HG03025 (cell line): ENCODE data around the gene SELENOM.
A peak's percentile ranks its signal among the peaks of the same experiment; 100 is the strongest.
"Not testable (repeated sequence)": the region's sequence is repeated elsewhere in the genome, so short reads cannot be mapped to it uniquely, and the experiment has no call there.

Experiments
- ATAC-seq: cut with Tn5 transposase; IDR thresholded peaks from one replicate; pipeline ENCODE4 v1.9.1; 2021; ENCODE audit warnings: mild to moderate bottlenecking, moderate library complexity; ENCODE audit not compliant: unreplicated experiment, low FRiP score

SELENOM gene

DNA sequence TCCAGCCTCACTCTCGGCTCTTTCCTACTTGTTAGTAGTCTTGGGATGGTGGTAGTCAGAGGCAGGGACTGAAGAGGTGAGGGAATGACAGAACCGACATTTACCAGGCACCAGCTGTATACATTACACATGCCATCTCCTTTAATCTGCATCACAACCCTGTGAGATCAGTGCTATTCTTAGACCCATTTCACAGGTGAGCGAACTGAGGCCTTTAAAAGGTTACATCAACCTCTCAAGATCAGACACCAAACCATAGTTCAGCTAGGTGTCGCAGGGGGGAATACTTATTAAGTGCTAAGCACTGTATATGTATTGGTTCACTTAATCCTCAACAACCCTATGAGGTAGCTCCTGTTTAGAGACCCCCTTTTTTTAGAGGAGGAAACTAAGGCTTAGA, 27.3 kb upstream of the SELENOM start:
- ATAC-seq = no peak

- no peak for ATAC-seq
Observed at GRCh38 chr22:31133911-31134310, 26.5 kb upstream of the SELENOM start.

DNA sequence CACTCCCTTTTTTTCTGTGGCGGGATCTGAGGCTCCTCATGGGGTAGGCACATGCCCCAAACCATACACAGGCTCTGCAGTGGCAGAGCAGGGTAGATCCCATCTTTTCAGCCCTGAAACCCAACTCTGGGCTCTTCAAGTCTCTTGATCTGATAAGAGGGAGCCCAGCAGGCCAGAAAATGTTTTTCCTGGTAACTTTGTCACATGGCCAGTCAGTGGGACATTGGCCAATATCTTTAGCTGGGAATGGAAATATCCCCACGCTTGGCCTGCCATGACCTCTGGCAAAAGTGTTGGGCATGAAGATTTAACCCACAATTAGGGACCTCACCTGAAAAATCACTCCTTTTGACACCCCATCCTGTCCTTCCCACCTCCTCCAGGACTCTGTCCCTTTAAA, 23.5 kb upstream of the SELENOM start:
- ATAC-seq = no peak

DNA sequence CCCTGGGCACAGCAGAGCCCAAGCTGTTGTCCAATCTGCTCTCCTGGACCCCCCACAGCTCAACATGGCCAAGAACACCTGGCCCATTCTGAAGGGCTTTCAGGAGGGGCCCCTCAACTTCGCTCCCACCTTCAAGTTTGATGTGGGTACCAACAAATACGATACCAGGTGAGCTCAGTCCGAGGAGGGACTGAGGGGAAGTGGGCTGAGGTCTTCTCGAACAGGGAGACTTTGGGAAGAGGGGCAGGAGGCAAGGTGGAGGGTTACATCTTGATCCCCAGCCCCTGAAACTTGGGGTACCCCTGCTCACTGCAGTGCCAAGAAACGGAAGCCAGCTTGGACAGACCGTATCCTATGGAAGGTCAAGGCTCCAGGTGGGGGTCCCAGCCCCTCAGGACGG, 20.8 kb upstream of the SELENOM start:
- ATAC-seq = no peak

- ATAC-seq = no peak
Observed at GRCh38 chr22:31127181-31127772, 19.9 kb upstream of the SELENOM start.

DNA sequence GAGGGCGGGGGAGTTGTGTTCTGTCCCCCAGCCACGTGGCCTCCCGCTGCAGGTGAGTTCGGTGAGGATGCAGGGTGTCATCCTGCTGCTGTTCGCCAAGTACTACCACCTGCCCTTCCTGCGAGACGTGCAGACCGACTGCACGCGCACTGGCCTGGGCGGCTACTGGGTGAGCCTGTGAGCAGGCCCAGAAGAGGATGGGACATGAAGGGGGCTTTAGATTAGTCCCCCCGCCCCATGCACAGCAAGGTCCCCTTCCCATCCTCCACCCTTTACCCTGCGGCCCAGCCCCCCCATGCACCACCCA, 19.5 kb upstream of the SELENOM start:
- no peak for ATAC-seq

DNA sequence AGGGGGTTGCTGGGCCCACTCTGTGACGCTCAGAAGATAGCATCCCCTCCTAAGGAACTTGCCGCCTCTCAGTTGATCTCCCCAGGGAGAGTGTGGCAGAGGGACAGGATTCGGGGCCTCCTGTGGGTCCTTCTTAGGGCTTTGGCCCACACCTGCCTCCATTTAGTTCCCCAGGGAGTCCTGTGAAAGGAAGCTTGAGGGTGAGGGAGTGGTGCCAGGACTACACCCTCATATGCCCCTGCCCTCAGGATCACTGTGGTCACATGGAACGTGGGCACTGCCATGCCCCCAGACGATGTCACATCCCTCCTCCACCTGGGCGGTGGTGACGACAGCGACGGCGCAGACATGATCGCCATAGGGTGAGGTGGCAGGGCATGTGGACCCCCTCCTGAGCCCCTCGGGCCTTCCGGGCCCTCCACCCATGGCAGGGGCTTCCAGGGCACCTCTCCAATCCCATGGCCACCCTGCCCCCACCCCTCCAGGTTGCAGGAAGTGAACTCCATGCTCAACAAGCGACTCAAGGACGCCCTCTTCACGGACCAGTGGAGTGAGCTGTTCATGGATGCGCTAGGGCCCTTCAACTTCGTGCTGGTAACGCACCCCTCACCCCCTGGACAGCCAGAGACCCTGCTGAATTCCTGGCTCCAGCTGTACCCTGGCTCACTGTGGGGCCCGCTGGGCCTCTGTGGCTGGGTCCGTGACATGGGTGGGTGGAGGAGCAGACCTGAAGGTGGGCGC, 18.9 kb upstream of the SELENOM start:
- no peak for ATAC-seq

GRCh38 chr22:31125521-31126117, 18.3 kb upstream of the SELENOM start:
- ATAC-seq = no peak

GRCh38 chr22:31124811-31125465, 17.6 kb upstream of the SELENOM start:
- ATAC-seq = no peak

GRCh38 chr22:31124290-31124689, 16.9 kb upstream of the SELENOM start:
- no peak for ATAC-seq

- ATAC-seq = no peak
Observed at GRCh38 chr22:31123292-31123602, 15.9 kb upstream of the SELENOM start.

DNA sequence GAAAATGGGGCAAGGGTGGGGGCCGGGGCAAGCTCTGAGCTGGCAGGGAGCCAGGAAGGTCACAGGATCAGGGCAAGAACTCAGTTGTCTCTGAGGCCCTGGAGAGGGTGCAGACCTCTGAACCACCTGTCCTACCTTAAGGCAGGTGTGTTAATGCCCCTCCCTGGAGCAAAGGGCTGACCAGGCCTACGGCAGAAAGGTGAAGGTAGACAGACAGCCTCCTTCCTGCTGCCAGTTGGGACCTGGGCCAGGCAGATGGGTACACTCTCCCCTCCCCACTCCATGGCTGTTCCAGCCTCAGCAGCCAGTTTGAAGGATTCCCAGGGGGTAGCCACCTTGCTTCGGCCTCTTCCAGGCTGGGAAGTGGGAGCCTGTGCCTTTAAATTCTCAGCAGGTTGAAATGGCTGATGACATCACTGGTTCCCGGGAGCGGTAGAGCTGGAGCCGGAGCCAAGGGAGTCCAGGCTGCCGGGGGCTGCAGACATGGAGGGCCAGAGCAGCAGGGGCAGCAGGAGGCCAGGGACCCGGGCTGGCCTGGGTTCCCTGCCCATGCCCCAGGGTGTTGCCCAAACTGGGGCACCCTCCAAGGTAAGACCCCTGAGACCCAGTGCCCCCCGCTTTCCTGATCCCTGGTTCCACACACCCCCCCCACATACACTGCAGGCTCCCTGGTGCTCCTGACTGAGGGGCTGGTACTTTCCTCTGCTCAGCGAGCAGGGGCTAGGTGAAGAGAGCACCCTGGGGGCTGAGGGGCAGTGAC, 15.3 kb upstream of the SELENOM start, which contains the start of gene INPP5J:
Gene INPP5J, plus strand, starts transcription at position 435 of the 760 bp plus-strand sequence. Its CDS starts 49 bp downstream, at position 484.
- no peak for ATAC-seq

GRCh38 chr22:31122196-31122531, 14.8 kb upstream of the SELENOM start:
- ATAC-seq = no peak

GRCh38 chr22:31121403-31121802, 14.0 kb upstream of the SELENOM start:
- no peak for ATAC-seq

DNA sequence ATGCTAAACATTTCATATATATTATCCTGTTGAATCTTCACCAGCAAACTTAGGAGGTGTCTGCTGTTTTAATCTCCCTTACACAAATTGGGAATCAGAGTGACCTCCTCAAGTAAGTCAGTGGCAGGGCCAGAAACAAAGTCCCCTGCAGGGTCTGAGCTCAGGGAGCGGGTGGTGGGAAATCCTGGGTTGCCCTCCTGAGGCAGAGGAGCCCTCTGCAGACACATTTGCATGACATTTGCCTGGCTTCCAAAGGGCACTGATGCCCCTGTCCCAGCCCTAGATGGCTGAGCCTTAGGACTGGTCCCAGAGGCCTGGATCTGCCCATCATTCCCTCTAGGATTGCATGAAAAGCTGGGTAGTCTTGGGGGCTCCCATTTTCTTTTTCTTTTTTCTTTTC, 13.3 kb upstream of the SELENOM start:
- no peak for ATAC-seq

- ATAC-seq = no peak
Observed at GRCh38 chr22:31120230-31120629, 12.9 kb upstream of the SELENOM start.

DNA sequence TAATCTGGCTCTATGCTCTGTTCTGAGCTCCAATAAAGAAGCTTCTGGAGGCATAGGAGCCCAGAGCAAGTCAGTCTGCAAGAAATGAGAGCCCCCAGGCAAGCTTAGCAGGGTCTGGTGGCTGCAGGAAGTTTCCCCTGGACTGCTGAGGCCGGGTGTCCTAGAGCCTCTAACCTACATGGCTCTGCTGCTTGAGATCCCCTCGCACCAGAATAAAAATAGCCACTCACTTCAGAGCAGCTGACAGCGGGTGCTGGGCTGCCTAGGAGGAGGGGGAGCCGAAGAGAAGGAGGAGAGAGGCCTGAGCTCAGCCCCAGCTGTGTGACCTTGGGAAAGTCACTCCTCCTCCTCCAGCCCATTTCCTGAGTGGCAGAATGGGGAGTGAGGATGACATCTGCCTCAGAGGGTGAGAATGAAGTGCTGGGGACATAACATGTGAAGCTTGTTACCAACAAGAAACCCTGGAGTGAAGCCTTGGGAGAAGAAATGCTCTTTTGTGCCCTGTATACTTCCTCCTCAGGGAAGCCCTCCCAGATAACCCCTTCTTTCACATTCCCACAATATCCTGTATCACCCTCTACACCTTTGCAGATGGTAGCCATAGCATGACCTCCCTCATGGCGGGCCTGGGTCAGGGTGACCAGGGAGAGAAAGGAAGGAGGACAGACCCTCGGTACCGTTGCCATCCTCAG, 11.8 kb upstream of the SELENOM start:
- ATAC-seq = no peak

- ATAC-seq = no peak
Observed at GRCh38 chr22:31118046-31118820, 10.9 kb upstream of the SELENOM start.

DNA sequence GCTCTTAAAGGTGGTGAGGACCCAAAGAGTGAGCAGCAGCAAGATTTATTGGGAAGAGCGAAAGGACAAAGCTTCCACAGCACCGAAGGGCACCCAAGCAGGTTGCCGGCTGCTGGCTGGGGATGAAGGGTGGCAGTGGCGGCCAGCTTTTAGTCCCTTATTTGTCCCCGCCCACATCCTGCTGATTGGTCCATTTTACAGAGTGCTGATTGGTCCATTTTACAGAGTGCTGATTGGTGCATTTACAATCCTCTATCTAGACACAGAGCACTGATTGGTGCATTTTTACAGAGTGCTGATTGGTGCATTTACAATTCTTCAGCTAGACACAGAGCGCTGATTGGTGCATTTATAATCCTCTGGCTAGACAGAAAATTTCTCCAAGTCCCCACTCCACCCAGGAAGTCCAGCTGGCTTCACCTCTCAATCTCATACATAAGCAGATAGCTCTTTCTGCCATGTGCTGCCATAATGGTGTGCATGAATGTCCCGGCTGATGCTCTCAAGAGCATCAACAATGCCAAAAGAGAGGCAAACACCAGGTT, 5.3 kb upstream of the SELENOM start:
- ATAC-seq = not testable (repeated sequence)

DNA sequence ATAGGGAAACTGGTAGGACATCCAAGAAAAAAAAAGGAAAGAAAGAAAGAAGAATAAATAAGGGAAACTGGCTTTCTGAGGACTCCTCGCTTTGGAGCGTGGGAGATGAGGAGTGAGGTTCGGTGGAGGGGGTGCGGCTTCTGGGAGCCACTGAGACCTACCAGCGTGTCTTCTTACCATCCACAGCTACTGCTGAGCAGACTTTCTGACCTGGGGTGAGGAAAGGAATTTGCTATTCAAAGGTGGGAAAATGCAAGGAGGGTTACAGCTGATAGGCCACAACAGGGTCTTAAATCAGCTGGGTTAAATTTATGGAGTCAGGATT, 488 bp upstream of the SELENOM start:
- peak; percentile 17 for ATAC-seq
